Colonic mucosa (tissue), 4 donors: ENCODE results near the gene NDUFS6. TPM values are rescaled to one million over a fixed set of nuclear protein-coding genes. Genes with fewer than 3 reads are reported as not detected.

Source experiments
- DNase-seq: peaks from one replicate; pipeline ENCODE4 v3.0.0-alpha.2; 2020
- H3K27ac ChIP-seq: fragments of 200-600 bp; one replicate; pipeline ENCODE4 v1.8.0; 2021
- H3K27me3 ChIP-seq: fragments of 200-600 bp; one replicate; pipeline ENCODE4 v1.8.0; 2021
- H3K36me3 ChIP-seq: fragments of 200-600 bp; one replicate; pipeline ENCODE4 v1.8.0; 2021
- H3K4me1 ChIP-seq: fragments of 200-600 bp; one replicate; pipeline ENCODE4 v1.8.0; 2021; ENCODE audit warnings: mild to moderate bottlenecking
- H3K4me3 ChIP-seq: fragments of 200-600 bp; one replicate; pipeline ENCODE4 v1.8.0; 2021
- H3K9ac ChIP-seq, 2 donors: one replicate each; pipeline ENCODE4 v1.7.0; 2013; ENCODE audit warnings: control low read depth in 2 of 2, low read depth in 2 of 2, low read length in 2 of 2
- H3K9me3 ChIP-seq: fragments of 200-600 bp; one replicate; pipeline ENCODE4 v1.8.0; 2021
- intact Hi-C: fragments of 100-400 bp; cut with DNase I; formaldehyde crosslinking; loops from one replicate; pipeline ENCODE4 v1.14.1; 2022
- total RNA-seq, 2 donors: library from RNA; stranded (reverse); fragmentation: NEBNext Ultra II Directional in 1 of 2; extraction: Animal tissue kit (Norgen Biotek cat#: 25700) in 1 of 2; gene quantifications; one replicate each; pipeline ENCODE4 v1.2.1, GENCODE V29; 2021
- TF ChIP-seq, protein P1 (sequence below): fragments of 200-600 bp; IDR thresholded peaks from one replicate; pipeline ENCODE4 v1.8.0; 2022; ENCODE audit warnings: antibody characterized with exemption, mild to moderate bottlenecking
- donor health status: healthy.
- donor health status: DM: no; HTN: no; CAD: no.
- donor health status: DM: no; HTN: no; CAD: no.

The NDUFS6 gene
- total RNA-seq, 2 donors from 2014 or later = 43.2 to 70.7 TPM

DNA sequence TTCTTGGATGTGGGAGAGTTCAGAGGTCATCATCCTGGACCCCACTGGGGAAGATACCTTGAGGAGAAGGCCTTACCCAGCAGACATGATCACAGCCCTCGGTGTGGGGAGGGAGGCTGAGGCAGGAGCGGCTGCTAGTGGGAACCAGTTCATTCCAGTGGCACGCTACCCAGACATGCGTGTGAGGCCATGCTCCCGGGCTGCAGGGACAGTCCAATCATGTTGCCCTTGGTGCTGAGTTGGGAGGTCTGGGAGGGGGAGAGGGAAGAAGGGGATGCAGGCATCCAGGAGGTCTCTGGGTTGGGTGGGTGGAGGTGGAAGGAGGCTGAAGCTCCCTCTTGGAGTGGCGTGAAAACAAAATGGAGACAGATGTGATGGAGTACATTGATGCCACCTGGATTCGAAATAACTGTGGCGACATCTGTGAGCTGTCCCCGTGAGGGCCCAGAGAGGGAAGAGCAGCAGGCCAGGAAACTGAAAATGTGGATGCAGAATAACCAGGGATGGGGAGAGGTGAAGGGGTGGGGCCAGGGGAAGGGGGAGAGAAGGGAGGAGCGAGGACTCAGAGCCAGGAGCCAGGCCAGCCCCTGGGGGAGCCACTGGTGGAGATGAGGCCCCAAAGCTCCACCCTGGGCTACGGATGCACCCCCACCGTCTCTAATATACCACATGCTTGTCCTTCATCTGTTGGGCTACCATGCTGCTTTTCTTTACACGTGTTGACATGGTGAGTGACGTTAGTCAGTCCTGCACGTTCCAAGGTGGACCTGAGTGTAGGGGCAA lies 16.2 kb downstream of the NDUFS6 start:
- intact Hi-C loops = no loop called here
- Histone ChIP-seq H3K9ac (no peak overlapping the region), H3K27me3 (no peaks in the 10 kb centered on the region), H3K9me3 (no peaks in the 10 kb centered on the region), H3K4me1 (no peaks in the 10 kb centered on the region), H3K4me3 (no peak overlapping the region), H3K27ac (no peak overlapping the region), H3K36me3 (peaks cover 9% of the 10 kb centered on the region)
- DNase-seq = no peak
- TF ChIP-seq, protein P1, sequence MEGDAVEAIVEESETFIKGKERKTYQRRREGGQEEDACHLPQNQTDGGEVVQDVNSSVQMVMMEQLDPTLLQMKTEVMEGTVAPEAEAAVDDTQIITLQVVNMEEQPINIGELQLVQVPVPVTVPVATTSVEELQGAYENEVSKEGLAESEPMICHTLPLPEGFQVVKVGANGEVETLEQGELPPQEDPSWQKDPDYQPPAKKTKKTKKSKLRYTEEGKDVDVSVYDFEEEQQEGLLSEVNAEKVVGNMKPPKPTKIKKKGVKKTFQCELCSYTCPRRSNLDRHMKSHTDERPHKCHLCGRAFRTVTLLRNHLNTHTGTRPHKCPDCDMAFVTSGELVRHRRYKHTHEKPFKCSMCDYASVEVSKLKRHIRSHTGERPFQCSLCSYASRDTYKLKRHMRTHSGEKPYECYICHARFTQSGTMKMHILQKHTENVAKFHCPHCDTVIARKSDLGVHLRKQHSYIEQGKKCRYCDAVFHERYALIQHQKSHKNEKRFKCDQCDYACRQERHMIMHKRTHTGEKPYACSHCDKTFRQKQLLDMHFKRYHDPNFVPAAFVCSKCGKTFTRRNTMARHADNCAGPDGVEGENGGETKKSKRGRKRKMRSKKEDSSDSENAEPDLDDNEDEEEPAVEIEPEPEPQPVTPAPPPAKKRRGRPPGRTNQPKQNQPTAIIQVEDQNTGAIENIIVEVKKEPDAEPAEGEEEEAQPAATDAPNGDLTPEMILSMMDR = no peak

DNA sequence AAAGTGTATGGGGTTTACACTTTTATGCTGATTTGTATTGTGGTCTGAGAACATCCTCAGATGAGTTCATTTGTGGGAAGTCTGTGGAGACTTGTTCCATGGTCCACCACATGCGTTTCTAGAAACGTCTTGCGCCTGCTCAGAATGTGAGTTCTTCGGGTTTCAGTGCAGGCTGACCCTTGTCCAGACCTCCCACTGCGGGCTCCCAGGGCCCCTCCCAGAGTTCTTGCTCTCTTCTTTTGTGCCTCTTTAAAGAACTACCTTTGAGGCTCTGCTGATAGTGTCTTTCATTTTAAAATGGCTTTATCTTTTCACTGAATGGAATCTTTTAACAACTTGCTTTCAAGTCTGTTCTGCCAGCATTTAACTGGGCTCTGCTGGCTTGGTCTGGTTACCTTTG lies 17.6 kb downstream of the NDUFS6 start:
- Histone ChIP-seq H3K27ac (no peak overlapping the region), H3K36me3 (peaks cover under 1% of the 10 kb centered on the region), H3K9ac (no peak overlapping the region), H3K4me1 (no peaks in the 10 kb centered on the region), H3K9me3 (no peaks in the 10 kb centered on the region), H3K4me3 (no peak overlapping the region), H3K27me3 (no peaks in the 10 kb centered on the region)
- DNase-seq = no peak
- TF ChIP-seq, protein P1 = no peak
- intact Hi-C loops = no loop called here

DNA sequence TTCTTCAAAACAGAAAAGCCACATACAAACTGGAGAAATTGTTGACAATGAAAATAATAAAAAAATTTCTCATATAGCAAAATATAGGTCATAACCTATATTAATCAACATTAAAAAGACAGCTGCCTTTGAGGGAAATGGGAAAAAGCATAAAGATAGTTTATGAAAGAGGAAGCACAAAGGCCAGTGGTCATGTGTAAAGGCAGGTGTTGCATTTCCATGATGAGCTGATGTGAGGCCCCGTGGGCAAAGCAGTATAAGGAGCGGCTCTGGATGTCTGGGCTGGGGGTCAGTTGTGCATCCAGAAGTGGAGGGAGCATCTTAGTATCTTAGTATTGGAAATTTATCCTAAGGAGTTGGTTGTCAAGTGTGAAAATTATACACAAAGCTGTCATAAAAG lies 18.3 kb downstream of the NDUFS6 start:
- Histone ChIP-seq H3K9me3 (no peaks in the 10 kb centered on the region), H3K27me3 (no peaks in the 10 kb centered on the region), H3K4me1 (no peaks in the 10 kb centered on the region), H3K27ac (no peak overlapping the region), H3K9ac (no peak overlapping the region), H3K36me3 (no peaks in the 10 kb centered on the region), H3K4me3 (no peak overlapping the region)
- TF ChIP-seq, protein P1 = no peak
- intact Hi-C loops = no loop called here
- no peak for DNase-seq

DNA sequence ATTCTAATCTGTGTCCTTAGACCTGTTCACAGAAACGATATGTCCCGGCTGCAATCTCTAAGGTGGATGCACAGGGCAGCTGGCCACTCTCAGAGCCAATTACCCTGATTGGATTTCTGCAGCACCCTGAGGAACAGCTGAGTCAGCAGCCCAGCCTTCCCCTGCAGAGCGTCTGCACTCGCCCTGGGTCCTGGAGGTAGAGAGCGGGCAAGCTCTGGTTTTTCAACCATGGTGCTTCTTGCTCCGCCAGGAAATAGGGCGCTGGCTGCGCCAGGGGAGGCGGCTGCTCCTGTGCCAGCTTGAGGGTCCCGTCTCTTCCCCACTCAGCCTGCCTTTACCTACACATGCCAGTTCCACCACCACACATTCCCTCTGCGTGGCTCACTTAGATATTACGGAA lies 19.2 kb downstream of the NDUFS6 start:
- Histone ChIP-seq H3K4me3 (no peak overlapping the region), H3K27ac (no peak overlapping the region), H3K36me3 (no peaks in the 10 kb centered on the region), H3K4me1 (no peaks in the 10 kb centered on the region), H3K9ac (no peak overlapping the region), H3K27me3 (no peaks in the 10 kb centered on the region), H3K9me3 (no peaks in the 10 kb centered on the region)
- DNase-seq = no peak
- TF ChIP-seq, protein P1 = no peak
- intact Hi-C loops = no loop called here

DNA sequence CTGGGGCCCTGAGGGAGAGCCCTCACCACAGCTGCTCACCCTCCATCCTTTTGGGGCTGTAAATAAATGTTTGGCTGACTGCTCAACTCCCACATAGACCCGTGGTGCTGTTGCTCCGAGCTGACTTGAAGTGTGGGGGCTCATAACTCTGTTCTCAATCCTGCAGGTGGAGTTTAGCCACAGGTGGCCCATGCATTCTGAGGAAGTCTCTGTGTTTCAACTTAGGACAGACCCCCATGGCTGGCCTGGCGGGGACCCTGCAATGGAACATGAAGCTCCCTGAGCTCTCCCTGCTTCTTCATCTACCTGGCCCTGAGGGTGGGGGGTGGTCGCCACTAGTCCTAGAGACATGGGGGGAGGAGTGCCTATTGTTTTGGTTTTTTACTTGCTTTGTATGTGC lies 19.7 kb downstream of the NDUFS6 start:
- TF ChIP-seq, protein P1 = no peak
- Histone ChIP-seq H3K27me3 (no peaks in the 10 kb centered on the region), H3K4me1 (no peaks in the 10 kb centered on the region), H3K4me3 (no peak overlapping the region), H3K9ac (no peak overlapping the region), H3K36me3 (no peaks in the 10 kb centered on the region), H3K27ac (no peak overlapping the region), H3K9me3 (no peaks in the 10 kb centered on the region)
- no peak for DNase-seq
- intact Hi-C loops = no loop called here
